Ectodermal cell (in vitro differentiated cells): ENCODE results near the gene SKIDA1.

Source experiments
- H3K27ac ChIP-seq: 2 replicates; pipeline ENCODE4 v1.7.0; 2013; ENCODE audit warnings: mild to moderate bottlenecking, low read depth, low read length; ENCODE audit not compliant: insufficient read depth, poor library complexity, severe bottlenecking
- H3K27me3 ChIP-seq: 2 replicates; pipeline ENCODE4 v1.7.0; 2013; ENCODE audit warnings: mild to moderate bottlenecking, low read length; ENCODE audit not compliant: insufficient read depth, control insufficient read depth, poor library complexity, severe bottlenecking
- H3K36me3 ChIP-seq: one replicate; pipeline ENCODE4 v1.7.0; 2013; ENCODE audit warnings: low read length; ENCODE audit not compliant: control insufficient read depth, insufficient read depth
- H3K4me1 ChIP-seq: one replicate; pipeline ENCODE4 v1.7.0; 2013; ENCODE audit warnings: low read length; ENCODE audit not compliant: control insufficient read depth, insufficient read depth
- H3K4me3 ChIP-seq: 2 replicates; pipeline ENCODE4 v1.7.0; 2013; ENCODE audit warnings: low read depth, low read length, control low read depth; ENCODE audit not compliant: insufficient read depth
- H3K9me3 ChIP-seq: 2 replicates; pipeline ENCODE4 v1.7.0; 2013; ENCODE audit warnings: mild to moderate bottlenecking, low read length, moderate library complexity; ENCODE audit not compliant: control insufficient read depth
- WGBS, 2 experiments: methylation state at CpG; one replicate each; pipeline ENCODE4 v1.1.7; 2013; ENCODE audit warnings: missing lambda C conversion rate in 2 of 2; 5-methylcytosine and 5-hydroxymethylcytosine counted together

Gene SKIDA1

DNA sequence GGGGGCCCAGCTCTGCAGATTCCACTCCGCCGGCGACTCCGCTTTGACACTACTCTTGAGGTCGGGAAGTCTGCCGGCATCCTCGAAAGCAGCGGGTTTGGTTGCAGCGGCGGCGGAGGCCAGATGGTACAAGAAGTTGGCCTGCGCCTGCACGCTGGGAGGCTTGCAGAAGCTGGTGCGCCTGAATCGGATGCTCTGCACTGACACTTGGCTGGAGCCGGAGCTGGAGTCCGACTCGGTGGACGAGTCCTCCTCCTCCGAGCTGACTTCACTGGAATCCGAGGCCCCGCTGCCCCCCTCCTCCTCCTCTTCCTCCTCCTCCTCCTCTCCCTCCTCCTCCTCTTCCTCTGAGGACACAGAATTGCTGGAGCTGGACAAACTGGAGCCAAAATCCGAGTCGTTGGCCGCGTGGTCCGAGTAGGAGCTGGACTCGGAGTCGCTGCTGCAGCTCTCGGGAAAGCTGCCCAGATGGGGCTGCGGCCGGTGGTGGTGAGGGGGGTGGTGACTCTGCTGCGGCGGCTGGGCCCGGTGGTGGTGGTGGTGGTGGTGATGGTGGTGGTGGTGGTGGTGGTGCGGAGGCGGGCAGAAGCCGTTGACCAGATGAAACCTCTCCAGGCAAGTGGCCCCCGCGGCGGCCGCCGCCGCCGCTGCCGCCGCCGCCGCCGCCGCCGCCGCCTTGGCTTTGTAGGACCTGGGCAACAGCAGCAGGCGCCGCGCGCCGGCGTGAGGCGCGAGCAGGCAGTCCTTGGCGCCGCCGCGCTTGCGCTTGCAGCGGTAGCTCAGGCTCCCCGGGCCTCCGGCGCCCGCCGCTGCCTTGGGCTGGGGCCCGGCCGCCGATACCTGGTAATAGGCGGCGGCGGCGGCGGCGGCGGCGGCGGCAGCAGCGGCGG is 9.0 kb downstream of the SKIDA1 start:
- Histone ChIP-seq H3K9me3 (no peaks in the 10 kb centered on the region), H3K4me1 (peaks cover 11% of the 10 kb centered on the region), H3K36me3 (peaks cover 48% of the 10 kb centered on the region), H3K4me3 (peak overlapping the region; percentile 80), H3K27ac (peak overlapping the region; percentile 93), H3K27me3 (no peaks in the 10 kb centered on the region)
- WGBS, 2 experiments = 0% methylated on average over 86 of the region's 86 CpGs

DNA sequence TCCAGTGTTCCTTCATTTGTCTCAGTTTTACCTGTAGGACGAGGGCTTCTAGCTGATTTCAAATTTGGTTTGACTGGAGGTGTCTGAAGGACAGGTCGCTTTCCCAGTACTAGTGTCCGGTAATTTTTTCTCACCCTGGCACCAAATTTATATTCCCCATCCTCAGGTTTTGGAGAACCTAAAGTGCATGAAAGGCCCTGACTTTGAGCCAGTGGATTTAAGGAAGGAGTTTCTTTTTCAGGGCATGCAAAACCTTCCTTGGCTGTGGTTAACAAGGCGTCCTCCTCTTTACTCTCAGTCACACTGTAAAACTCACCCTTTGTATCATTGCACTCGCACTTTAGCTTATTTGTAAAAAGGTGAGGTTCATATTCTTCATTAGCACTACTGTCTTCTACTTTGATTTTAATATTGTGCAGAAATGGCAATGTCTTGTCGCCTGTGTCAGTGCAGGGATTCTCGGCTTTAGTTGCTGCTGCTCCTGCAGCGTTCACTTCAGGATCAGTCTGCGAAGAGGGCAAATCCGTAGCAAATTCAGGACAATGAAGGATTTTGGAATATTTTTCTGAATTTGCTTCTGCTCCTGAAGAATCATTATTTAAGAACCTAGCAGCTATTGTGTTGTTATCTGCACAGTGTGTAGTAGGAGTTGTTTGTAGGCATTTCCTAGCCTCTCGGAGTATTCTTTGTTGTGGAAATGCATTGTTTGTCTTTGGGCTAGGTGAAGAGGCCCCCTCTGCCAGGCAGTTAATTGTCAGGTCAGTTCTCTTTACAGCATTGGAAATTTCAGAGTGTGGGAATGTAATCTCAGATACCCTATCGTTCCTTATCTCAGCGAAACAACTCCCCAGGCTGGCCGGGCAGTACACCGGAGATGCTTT is 9.9 kb downstream of the SKIDA1 start:
- 2 to 4% methylated on average over 14 of the region's 15 CpGs for WGBS, 2 experiments
- peaks cover 48% of the 10 kb centered on the region for H3K36me3 ChIP-seq
- H3K9me3 ChIP-seq = no peaks in the 10 kb centered on the region
- no peaks in the 10 kb centered on the region for H3K27me3 ChIP-seq
- H3K4me1 ChIP-seq = peaks cover 3% of the 10 kb centered on the region
- H3K4me3 ChIP-seq = peak overlapping the region; percentile 80
- H3K27ac ChIP-seq = peak overlapping the region; percentile 92

DNA sequence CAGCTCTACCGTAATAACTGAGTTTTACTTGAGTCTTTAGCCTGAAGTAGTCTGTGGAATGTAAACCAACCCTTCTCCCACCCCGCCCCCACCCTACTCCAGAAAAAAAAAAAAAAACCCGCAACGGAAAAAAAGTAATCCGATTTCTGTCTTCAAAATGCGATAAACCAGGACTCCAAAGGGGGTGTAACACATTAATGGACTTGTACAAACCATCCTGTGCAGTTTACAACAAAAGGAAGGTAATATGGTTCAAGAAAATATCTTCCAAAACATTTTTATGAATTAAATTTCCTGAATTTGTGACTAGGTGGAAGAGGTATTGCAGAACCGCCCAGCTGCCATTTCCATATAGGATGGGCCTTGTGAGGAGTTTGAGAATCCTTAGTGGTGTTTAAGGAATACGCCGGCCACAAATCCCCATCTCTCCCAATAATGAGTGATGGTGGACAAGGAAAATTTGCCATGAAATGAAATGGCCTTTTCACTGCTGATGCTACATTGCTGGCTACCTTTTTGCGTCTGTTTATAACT is 10.6 kb downstream of the SKIDA1 start:
- peak overlapping the region; percentile 80 for H3K4me3 ChIP-seq
- H3K27me3 ChIP-seq = no peaks in the 10 kb centered on the region
- H3K4me1 ChIP-seq = peaks cover 3% of the 10 kb centered on the region
- H3K27ac ChIP-seq = peak overlapping the region; percentile 92
- WGBS, 2 experiments = 0 to 2% methylated on average over 6 to 10 of the region's 10 CpGs
- no peaks in the 10 kb centered on the region for H3K9me3 ChIP-seq
- H3K36me3 ChIP-seq = peaks cover 48% of the 10 kb centered on the region

DNA sequence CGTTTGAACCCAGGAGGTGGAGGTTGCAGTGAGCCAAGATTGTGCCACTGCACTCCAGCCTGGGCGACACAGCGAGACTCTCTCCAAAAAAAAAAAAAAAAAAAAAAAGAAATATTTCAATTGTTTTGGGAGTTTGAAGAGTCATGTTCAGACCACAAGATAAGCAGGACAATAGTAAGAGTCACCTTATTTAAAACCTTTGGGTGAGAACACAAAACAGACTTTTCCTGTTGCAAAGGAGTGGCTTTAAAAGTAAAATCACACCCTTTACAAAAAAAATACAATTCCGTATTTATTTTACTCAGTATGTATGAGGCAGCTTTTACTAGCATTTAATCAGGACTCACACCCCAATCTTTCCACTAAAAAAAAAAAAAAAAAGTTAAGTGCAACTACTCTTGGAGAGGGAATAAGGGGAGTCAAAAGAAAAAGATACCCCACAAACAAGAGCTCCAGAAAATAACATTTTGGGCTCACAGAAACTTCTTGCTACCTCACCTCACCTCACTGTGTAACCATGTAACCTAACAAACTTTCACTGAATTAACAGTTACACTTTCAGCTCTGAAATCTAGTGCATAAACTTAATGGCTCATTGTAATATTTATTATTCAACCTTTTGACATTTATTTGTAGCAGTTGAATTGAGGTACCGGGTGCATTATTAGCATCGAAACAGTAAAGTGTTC is 11.2 kb downstream of the SKIDA1 start:
- peaks cover 3% of the 10 kb centered on the region for H3K4me1 ChIP-seq
- no peaks in the 10 kb centered on the region for H3K9me3 ChIP-seq
- 21% methylated on average over 3 to 4 of the region's 6 CpGs for WGBS, 2 experiments
- H3K36me3 ChIP-seq = peaks cover 48% of the 10 kb centered on the region
- peak overlapping the region; percentile 92 for H3K27ac ChIP-seq
- H3K4me3 ChIP-seq = peak overlapping the region; percentile 80
- H3K27me3 ChIP-seq = no peaks in the 10 kb centered on the region

GRCh38 chr10:21513405-21513788 is 12.1 kb downstream of the SKIDA1 start:
- H3K9me3 ChIP-seq = no peaks in the 10 kb centered on the region
- no peaks in the 10 kb centered on the region for H3K27me3 ChIP-seq
- H3K4me1 ChIP-seq = no peaks in the 10 kb centered on the region
- H3K36me3 ChIP-seq = peaks cover 48% of the 10 kb centered on the region
- H3K27ac ChIP-seq = peak overlapping the region; percentile 92
- WGBS, 2 experiments = 50% methylated on average over 1 of the region's 1 CpG; no CpG with 5 or more reads in 1 of the 2 experiments
- peak overlapping the region; percentile 80 for H3K4me3 ChIP-seq

DNA sequence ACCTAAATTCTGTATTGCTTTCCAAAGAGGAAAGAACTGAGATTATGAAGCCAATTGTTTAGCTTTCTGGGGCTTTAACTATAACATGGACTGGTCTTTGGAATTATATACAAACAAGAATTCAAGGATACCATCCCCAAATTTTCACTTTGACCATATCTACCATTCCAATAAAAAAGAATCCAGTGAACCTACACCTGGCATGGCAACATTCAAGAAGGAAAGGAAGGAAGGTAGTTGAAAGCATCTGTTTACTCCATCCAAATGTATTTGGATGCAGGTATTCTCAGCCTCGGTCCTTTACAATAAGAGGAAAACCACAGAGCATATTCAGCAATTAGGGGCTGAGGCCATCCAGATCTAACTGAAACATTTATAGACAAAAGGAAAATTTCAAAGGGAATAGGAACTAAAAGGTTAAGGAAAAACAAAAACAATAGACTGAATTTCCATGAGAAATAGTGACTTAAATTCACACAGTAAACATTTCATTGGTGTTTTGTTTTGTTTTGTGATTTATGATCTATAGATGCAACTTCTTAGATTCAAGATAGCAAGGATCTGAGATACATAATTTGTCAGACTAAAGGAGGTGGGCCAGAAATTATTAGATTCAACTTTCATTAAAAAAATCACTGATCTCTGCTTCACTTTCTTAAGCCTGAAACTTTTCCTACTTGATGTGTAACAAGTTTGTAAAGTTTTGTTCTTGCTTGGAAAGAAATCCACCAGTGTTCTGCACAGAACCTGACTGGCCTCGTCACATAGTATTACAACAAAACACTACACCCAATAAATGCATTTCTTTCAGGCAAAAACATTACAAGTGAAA is 12.7 kb downstream of the SKIDA1 start:
- peak overlapping the region; percentile 92 for H3K27ac ChIP-seq
- peaks cover 48% of the 10 kb centered on the region for H3K36me3 ChIP-seq
- no peaks in the 10 kb centered on the region for H3K27me3 ChIP-seq
- H3K4me1 ChIP-seq = no peaks in the 10 kb centered on the region
- H3K4me3 ChIP-seq = peak overlapping the region; percentile 80
- WGBS, 2 experiments = 27 to 39% methylated on average over 2 of the region's 2 CpGs
- no peaks in the 10 kb centered on the region for H3K9me3 ChIP-seq

DNA sequence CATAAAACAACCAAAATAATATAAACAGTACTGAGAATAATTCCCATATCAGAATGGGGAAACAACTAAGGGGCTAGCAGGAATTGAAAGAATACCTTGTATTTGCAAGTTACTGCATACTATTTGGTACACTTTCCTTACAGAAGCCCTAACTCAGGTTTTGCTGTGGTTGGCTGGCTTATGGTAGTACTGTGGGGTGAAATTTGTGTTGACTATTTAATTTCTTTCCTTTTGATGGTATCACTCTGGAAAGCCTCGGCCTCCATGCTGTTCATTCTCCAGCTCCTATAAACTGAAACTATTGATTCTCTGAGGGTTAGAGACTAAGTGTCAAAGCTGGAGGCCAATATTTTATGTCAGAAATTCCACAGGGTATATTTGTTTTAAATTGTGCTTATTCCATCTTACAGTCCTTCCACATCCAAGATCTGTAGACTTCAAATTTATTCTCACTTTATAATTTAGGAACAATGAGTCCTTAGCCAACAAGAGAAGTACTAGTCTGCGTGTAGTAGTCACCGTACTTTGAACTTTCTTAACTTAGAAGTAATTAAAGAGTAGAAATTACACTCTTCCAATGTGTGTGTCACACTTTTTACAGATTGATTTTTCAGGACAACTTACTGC is 13.4 kb downstream of the SKIDA1 start:
- Histone ChIP-seq H3K27ac (peak overlapping the region; percentile 96), H3K36me3 (peaks cover 48% of the 10 kb centered on the region), H3K4me3 (peak overlapping the region; percentile 80), H3K9me3 (no peaks in the 10 kb centered on the region), H3K27me3 (no peaks in the 10 kb centered on the region), H3K4me1 (peaks cover under 1% of the 10 kb centered on the region)
- WGBS, 2 experiments = 47 to 56% methylated on average over 2 to 3 of the region's 3 CpGs

DNA sequence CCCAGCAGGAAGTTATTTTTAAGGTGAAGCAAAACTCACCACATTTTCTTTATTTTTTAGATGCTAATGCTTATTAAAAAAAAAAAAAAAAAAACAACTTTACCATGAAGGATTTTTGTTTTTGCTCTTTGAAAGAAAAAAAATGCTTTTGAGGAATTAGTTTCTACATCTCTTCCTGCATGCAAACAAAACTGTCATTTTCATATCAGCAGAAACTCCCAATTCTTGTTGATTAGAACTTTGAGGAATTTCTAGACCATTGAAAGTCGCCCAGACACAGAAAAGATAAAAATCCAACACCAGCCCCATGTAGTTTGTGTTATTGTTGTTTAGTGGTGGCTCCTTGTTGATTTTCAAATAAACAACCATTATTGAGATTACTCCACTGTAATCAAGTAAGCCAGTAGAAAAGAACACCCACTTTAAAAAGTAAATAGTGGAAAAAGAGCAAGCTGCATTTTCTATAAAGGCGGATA is 14.3 kb downstream of the SKIDA1 start:
- WGBS, 2 experiments = 0 to 19% methylated on average over 1 to 2 of the region's 2 CpGs
- no peaks in the 10 kb centered on the region for H3K9me3 ChIP-seq
- H3K27ac ChIP-seq = peak overlapping the region; percentile 96
- peaks cover 10% of the 10 kb centered on the region for H3K4me1 ChIP-seq
- H3K36me3 ChIP-seq = peaks cover 44% of the 10 kb centered on the region
- H3K4me3 ChIP-seq = peak overlapping the region; percentile 80
- no peaks in the 10 kb centered on the region for H3K27me3 ChIP-seq
